Measurements from ENCODE around the gene SLIT3.

SLIT3 gene

DNA sequence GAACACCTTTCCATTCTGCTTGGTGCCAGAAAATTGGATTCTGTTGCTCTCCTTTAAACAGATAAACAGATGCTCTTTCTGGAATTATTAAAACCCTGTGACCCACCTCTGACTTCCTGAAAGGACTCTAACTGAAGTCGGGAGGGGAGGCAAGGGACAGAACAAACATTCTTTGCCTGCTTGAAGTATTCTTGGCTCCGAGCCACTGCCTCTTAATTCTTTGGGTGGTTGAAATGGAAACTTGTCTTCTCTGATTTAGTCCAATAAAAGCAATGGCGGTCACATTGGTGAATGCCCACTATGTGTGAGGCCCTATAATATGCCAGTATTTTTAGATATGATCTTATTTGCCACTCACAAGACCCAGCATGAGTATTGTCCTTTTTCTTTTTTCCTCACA is 236.8 kb downstream of the SLIT3 start:
- no peak for DNase-seq

- DNase-seq: no peak
These were observed 237.5 kb downstream of the SLIT3 start for GRCh38 chr5:169063316-169063953.

- DNase-seq: no peak
These were observed 238.2 kb downstream of the SLIT3 start for GRCh38 chr5:169062690-169063089.

- DNase-seq: no peak
These were observed 246.4 kb downstream of the SLIT3 start for GRCh38 chr5:169054506-169054905.

- DNase-seq: no peak
These were observed 248.7 kb downstream of the SLIT3 start for GRCh38 chr5:169052207-169052606.

DNA sequence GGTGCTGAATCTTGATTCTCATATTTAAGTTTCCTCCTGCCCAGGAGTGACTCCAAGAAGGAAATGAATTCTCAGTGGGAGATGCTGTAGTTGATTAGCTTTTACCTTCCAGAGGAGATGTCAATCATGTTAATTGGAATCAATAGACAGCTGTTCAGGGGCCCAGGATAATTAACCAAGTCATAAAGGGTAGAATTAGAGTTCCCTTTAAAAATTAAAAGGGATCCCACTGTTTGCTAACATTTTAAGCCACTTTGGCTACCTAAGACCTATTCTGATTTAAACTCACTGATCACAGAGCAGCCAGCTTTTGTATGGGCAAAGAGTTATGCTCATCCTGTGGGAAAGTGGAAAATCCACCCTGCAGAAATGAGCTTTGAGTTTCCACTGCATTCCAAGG is 249.6 kb downstream of the SLIT3 start:
- no peak for DNase-seq

DNA sequence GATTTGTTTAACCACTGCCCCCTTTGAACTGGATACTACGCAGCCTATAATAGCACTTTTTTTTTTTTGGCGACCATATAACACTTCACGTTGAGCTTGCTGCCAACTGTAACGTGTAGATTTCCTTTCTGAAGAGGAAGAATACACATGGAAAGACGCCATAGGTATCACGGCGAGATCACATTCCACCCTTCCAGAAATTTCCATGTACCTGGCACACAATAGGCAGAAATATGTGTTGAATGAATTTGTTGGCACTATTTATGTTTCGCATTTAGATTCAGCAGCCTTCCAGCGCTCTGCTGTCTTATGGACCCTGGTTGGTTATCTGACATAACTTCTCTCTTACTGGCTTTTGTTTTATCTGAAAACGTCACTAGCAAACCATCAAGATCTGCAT is 250.3 kb downstream of the SLIT3 start:
- no peak for DNase-seq

DNA sequence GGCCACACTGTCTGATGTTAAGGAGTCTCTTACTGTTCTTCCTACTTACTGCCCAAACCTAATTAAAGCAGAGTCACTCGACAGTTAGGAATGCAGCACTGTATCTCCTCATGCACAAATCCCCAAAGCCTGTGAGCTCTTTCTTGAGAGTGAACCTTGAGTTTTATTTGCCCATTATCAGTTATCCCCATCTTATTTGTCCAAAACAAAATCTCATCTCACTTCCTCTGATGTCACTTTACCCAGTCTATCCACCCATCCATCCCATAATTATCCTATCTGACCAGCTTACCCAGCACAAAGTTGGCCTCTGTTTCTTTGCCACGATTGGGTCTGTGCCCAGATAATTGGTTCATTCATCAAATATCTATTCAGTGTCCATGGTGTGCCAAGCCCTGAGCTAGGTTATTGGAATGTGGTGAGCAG is 250.8 kb downstream of the SLIT3 start:
- no peak for DNase-seq

DNA sequence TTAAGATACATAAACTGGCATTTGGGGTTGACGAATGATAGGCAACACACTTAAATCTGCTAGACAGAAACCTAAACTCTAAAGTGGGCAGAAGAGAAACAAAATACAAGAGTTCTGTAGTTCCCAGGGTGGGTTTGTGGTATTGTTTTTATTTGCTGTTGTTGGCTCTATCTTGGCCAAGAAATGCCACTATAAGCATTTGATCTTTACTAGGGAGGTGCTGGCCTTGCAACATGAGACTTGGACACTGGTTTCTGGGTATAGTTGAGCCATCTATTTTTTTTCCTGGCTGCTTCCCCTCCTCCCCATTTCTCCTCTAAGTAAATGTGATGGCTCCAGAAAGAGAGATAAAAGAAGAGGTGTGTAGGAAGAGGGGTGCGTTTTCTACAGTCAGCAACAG is 251.2 kb downstream of the SLIT3 start:
- DNase-seq: no peak

- no peak for DNase-seq
These were observed 252.5 kb downstream of the SLIT3 start for GRCh38 chr5:169048181-169049125.

DNA sequence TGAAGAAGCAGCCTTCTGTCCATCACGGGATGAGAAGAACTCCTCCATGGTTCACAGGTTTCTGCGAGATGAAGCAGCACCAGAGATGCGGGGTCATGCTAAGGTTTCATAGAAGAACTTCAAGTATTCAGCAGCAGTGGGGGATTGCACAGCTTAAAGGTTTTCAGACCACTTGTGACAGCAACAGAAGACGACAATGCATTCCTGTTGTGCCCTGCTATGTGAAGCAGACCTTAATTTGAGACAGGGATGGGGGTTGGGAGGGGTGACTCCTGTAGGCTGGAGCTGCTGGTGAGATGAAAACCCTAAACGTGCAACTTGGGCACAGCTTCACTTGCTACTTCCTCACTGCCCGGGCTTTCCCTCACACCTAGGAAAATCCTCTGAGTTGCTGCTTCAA is 256.0 kb downstream of the SLIT3 start:
- DNase-seq: no peak

DNA sequence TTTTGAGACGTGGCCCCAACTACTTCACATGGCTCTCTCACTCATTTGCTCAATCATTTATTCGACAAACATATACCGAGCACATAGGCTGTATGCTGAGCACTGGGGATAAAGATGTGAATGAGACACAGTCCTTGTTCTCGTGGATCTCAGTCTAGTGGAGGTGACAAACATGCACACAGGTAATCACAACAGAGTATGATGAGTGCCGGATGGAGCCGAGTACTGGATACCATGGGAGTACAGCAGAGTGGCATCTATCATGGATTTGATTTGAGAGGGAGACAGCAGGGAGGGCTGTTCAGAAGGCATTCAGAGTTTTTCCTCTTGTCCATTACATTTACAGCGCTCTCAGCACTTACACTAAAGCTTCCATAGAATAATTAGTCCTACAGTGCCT is 259.8 kb downstream of the SLIT3 start:
- DNase-seq: no peak

DNA sequence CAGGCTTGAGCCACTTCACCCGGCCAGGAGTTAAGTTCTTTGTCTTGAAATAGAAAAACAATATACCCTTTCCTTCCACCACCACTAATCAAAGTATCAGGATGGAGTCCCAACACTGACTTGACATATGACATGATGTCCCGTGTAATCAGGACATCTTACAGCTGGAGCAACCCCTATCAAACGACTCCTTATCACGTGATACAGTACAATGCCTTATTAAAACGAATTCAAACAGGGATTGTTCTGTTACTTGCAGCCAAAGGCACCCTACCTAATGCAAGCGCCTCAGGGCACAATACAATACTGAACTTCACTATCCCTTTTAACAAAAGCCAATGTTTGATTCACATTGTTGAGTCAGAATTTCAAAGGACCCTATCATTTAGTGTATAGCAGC is 261.3 kb downstream of the SLIT3 start:
- DNase-seq: no peak

DNA sequence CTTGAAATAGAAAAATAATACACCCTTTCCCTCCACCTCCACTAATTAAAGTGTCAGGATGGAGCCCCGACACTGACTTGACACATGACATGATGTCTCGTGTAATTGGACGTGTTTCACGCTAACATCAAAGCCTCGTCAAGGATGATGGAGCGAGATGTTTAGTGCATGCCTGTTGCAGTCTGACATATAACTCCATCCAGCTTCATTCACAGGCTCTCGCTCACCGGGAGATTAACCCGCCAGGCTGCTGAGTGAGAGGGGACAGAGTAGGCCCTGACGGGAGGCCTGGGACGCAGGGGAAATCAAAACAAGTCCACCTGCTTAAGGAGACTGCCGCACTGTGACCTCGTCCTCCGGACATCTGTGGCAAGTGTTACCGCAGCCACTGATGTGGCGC is 263.5 kb downstream of the SLIT3 start:
- DNase-seq: no peak

GRCh38 chr5:169036079-169036805 is 264.7 kb downstream of the SLIT3 start:
- no peak for DNase-seq

GRCh38 chr5:169029661-169030274 is 271.2 kb downstream of the SLIT3 start:
- DNase-seq: no peak

GRCh38 chr5:169029037-169029436 is 271.9 kb downstream of the SLIT3 start:
- no peak for DNase-seq

DNA sequence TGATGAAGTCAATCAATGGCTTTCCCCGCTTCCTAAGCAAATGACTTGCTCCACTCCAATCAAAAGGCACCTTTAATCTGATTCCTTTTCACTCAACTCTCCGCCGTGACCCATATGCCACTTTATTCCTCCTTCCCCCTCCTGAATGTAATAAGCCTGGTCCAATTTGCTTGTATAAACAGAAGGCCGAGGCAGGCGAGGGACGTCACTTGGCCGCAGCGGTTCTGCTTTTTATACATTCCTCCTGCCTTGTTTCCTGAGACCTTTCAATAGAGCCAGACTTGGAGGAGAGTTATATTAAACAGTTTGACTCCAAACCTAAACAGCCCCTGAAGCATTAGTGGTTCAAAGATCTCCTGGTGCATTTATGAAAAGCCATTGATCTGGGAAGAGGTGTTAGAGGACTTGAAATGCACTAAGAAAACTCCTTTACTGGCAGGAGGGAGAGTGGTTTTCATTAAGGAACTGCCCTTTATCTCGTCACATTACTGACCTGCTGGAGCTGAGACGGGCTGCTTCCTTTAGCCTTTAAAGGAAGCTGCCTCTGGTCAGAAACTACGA is 273.4 kb downstream of the SLIT3 start:
- no peak for DNase-seq

DNA sequence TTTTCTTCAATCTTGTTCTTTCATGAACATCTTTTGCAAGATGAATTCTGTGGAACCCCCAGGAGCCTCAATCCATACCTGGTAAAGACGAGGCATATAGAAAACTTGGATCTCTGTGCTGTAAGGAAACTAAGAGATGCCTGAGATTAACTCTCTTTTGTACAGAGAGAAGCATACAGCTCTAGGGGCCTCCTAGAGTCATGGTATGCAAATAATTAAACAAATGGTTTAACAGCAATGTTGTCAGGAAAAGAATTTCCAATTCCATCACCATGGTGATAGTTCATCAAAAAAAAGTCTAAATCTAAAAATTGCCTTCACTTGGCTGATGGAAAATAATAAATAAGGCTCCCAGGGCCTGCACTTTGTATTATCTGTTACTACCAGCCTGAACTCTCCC is 275.4 kb downstream of the SLIT3 start:
- no peak for DNase-seq

DNA sequence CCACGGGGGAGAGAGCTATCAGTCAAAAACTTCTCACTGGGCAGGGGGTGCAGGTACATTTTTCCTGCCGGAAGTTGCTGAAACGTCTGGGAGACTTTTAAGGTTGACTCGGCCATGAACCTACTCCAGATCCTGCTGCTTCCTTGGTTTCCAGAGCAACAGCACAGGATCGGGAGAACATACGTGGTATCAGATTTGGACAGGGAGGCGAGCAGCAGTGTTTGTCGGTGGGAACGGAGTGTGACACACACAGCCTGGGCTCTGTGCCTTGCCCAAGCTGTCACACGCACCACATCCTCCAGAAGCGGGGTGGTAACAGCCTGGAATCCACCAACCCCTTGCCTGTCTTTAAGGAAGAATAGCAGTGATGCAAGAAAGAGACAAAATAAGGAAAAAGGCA is 276.5 kb downstream of the SLIT3 start:
- DNase-seq: no peak

GRCh38 chr5:169022718-169023117 is 278.2 kb downstream of the SLIT3 start:
- DNase-seq: no peak

- no peak for DNase-seq
These were observed 280.8 kb downstream of the SLIT3 start for GRCh38 chr5:169020102-169020501.

DNA sequence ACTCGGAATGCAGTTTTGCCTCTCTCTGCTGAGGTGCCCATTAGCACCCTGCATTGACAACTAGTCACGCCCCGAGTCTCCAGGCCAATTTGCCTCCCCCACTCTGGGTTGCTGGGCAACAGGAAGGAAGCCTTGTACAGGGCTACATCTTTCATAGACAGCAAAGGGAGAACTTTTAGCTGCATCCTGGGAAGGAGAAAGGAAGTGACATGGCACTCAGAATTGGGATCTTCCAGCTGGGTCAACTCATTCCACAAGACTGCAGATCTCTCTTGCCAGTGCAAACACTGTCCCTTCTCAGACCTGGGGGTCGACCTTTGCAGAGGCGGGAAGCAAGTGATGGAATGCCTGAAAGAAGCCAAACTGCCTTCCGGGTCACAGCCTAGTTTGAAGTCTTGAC is 282.0 kb downstream of the SLIT3 start:
- DNase-seq: no peak

Data from activated CD8-positive, alpha-beta memory T cell treated with anti-CD3 and anti-CD28 coated beads, Interleukin-2, amount 50 U/mL, for 4 hours (primary cell).